Suprapubic skin (tissue), 4 donors: ENCODE measurements around the gene KLRC1. TPM values are rescaled to one million over a fixed set of nuclear protein-coding genes. Genes with fewer than 3 reads are reported as not detected.
"Not testable (repeated sequence)": the region's sequence is repeated elsewhere in the genome, so short reads cannot be mapped to it uniquely, and the experiment has no call there.

Source experiments
- DNase-seq, 2 donors: peaks; one replicate each; pipeline ENCODE4 v3.0.0-alpha.2; 2019; ENCODE audit warnings: low spot score in 2 of 2
- H3K27ac ChIP-seq: fragments of 200-600 bp; sonication (generic); one replicate; pipeline ENCODE4 v1.5.1; 2019
- H3K27me3 ChIP-seq: fragments of 200-600 bp; sonication (generic); one replicate; pipeline ENCODE4 v1.5.1; 2019
- H3K36me3 ChIP-seq: fragments of 200-600 bp; sonication (generic); one replicate; pipeline ENCODE4 v1.5.1; 2019
- H3K4me1 ChIP-seq: fragments of 200-600 bp; sonication (generic); one replicate; pipeline ENCODE4 v1.5.1; 2019
- H3K4me3 ChIP-seq: fragments of 200-600 bp; sonication (generic); one replicate; pipeline ENCODE4 v1.5.1; 2019; ENCODE audit warnings: mild to moderate bottlenecking
- H3K9me3 ChIP-seq: fragments of 200-600 bp; sonication (generic); one replicate; pipeline ENCODE4 v1.5.1; 2019
- EP300 ChIP-seq: sonication (generic); formaldehyde crosslinking; IDR thresholded peaks from one replicate; pipeline ENCODE4 v1.6.1; 2017; ENCODE audit warnings: antibody characterized with exemption
- POLR2A ChIP-seq, 2 donors: fragments of 450-650 bp; IDR thresholded peaks; one replicate each; pipeline ENCODE4 v1.6.1; 2017; ENCODE audit warnings: antibody characterized with exemption in 2 of 2, mild to moderate bottlenecking in 2 of 2, moderate library complexity in 2 of 2
- POLR2AphosphoS5 ChIP-seq, 3 donors: sonication (generic); formaldehyde crosslinking; IDR thresholded peaks; one replicate each; pipeline ENCODE4 v1.6.1; 2017; ENCODE audit warnings: antibody characterized with exemption in 3 of 3
- WGBS: methylation state at CpG from one replicate; pipeline ENCODE4 v1.1.5; 2018; 5-methylcytosine and 5-hydroxymethylcytosine counted together
- total RNA-seq, 4 donors: library from RNA; depleted of rRNA; stranded (reverse); fragments of >200 nt; gene quantifications; one replicate each; pipeline ENCODE4 v1.1.0, GENCODE V29; 2016
- TF ChIP-seq, protein P1 (sequence below), 2 donors: fragments of 200-600 bp in 1 of 2; fragments of 450-650 bp in 1 of 2; sonication (generic) in 1 of 2; IDR thresholded peaks; one replicate each; pipeline ENCODE4 v1.5.1; 2016 to 2019; ENCODE audit warnings: antibody characterized with exemption in 2 of 2, mild to moderate bottlenecking in 1 of 2, moderate library complexity in 1 of 2

Gene KLRC1
- not detected for total RNA-seq

DNA sequence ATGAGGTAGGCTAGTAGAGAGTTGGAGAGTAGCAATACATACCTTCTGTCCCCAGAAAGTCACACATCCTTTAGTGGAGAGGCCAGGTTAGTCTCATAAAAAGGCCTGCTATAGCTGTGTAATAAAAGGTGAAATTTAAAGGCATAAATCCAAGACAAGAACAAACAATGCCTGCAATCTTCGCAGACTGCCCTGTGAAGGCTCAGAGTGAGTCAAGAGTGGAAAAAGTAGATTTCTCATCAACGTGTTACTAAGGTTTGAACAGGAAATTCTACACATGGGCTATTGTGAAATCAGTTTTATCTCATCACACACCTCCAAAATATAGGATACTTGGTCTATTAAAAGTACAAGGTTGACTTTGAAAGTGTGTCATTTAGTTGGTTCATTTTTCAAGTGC, at the start of gene KLRC1:
TSS of gene KLRC1 (minus strand) at position 222 of the 400 bp plus-strand sequence. CDS start 2,221 bp downstream, outside the sequence.
- peaks cover 16% of the 10 kb centered on the region for H3K9me3 ChIP-seq
- 54% methylated on average over 2 of the region's 2 CpGs for WGBS
- TF ChIP-seq POLR2AphosphoS5 (IDR thresholded peaks at IDR 0.05) (no peak), EP300 (no peak), POLR2A (IDR thresholded peaks at IDR 0.05) (no peak)
- TF ChIP-seq, protein P1, sequence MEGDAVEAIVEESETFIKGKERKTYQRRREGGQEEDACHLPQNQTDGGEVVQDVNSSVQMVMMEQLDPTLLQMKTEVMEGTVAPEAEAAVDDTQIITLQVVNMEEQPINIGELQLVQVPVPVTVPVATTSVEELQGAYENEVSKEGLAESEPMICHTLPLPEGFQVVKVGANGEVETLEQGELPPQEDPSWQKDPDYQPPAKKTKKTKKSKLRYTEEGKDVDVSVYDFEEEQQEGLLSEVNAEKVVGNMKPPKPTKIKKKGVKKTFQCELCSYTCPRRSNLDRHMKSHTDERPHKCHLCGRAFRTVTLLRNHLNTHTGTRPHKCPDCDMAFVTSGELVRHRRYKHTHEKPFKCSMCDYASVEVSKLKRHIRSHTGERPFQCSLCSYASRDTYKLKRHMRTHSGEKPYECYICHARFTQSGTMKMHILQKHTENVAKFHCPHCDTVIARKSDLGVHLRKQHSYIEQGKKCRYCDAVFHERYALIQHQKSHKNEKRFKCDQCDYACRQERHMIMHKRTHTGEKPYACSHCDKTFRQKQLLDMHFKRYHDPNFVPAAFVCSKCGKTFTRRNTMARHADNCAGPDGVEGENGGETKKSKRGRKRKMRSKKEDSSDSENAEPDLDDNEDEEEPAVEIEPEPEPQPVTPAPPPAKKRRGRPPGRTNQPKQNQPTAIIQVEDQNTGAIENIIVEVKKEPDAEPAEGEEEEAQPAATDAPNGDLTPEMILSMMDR (IDR thresholded peaks at IDR 0.05), result no peak
- H3K27me3 ChIP-seq, result no peaks in the 10 kb centered on the region
- H3K4me3 ChIP-seq, result no peak within 1 kb of the TSS
- no peaks in the 10 kb centered on the region for H3K4me1 ChIP-seq
- no peak for DNase-seq
- H3K36me3 ChIP-seq, result no peaks in the 10 kb centered on the region
- no peak within 1 kb of the TSS for H3K27ac ChIP-seq

DNA sequence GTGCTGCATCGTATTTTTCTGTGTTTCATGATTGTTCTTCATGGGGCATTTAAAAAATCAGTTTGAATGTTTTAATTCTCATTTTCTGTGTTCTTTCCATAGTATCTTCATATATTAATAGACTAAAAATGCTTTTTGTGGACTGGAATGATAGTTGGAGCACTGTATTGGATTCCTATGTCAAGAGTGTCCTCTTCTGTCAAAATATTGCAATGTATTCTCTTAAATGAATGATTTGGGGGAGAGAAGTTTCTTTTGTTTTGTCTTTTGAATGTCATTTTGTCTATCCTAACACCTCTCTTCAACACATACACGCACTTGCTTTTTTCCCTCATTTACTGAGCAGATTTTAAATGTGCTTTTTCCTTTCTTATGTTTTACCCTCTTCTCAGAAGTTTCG, 47.9 kb upstream of the KLRC1 start:
- DNase-seq, result no peak
- WGBS, result 47% methylated on average over 3 of the region's 3 CpGs
- no peaks in the 10 kb centered on the region for H3K9me3 ChIP-seq

DNA sequence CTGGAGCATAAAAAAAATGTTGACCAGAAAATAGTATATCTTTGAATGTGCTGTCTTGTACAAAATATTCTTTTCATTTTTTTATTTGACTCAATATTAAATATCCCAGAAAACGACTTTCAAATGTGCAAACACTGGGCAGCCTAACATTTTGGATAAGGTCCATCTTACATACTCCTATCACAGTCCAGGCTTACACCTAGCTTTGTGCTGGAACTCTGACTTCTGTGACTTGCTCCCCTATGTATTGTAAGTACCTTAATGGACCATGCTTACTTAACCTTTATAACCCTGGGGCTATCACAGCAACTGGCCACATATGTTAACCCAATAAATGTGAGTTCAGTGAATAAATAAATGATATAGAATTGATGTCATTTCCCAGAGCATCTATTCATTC, 44.9 kb upstream of the KLRC1 start:
- Histone ChIP-seq H3K9me3 (no peaks in the 10 kb centered on the region), H3K4me3 (no peak overlapping the region), H3K27me3 (no peaks in the 10 kb centered on the region), H3K36me3 (no peaks in the 10 kb centered on the region), H3K4me1 (no peaks in the 10 kb centered on the region), H3K27ac (no peak overlapping the region)
- no peak for DNase-seq
- TF ChIP-seq EP300, result no peak
- TF ChIP-seq, protein P1 (IDR thresholded peaks at IDR 0.05), result no peak
- no peak for TF ChIP-seq POLR2AphosphoS5 (IDR thresholded peaks at IDR 0.05)
- no peak for TF ChIP-seq POLR2A (IDR thresholded peaks at IDR 0.05)
- WGBS, result 36% methylated on average over 1 of the region's 1 CpG

More for the DNA sequence above, 47.9 kb upstream of the KLRC1 start:
- H3K27ac ChIP-seq, result no peak overlapping the region
- no peaks in the 10 kb centered on the region for H3K27me3 ChIP-seq
- H3K4me3 ChIP-seq, result no peak overlapping the region
- no peaks in the 10 kb centered on the region for H3K36me3 ChIP-seq
- H3K4me1 ChIP-seq, result no peaks in the 10 kb centered on the region
- TF ChIP-seq POLR2AphosphoS5 (IDR thresholded peaks at IDR 0.05), result no peak
- TF ChIP-seq, protein P1 (IDR thresholded peaks at IDR 0.05), result no peak
- TF ChIP-seq POLR2A (IDR thresholded peaks at IDR 0.05), result no peak
- no peak for TF ChIP-seq EP300

DNA sequence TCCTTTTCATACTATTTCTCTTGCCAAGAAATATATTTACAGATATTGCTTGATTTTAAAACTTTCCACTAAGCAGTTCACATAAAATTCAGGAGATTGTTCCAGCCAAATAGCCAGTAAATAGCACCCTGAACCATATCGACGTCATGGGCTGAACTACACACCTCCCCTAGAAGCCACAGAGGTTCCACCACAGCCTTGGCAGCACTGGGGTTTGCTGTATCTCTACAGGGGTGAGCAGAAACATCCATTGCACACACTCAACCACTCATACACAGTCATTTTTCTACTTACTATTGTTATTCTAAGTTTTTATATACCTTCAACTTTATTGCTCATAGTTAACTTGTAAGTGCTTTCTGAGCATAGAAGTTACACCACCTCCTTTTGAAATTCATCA, 44.4 kb upstream of the KLRC1 start:
- no peaks in the 10 kb centered on the region for H3K9me3 ChIP-seq

DNA sequence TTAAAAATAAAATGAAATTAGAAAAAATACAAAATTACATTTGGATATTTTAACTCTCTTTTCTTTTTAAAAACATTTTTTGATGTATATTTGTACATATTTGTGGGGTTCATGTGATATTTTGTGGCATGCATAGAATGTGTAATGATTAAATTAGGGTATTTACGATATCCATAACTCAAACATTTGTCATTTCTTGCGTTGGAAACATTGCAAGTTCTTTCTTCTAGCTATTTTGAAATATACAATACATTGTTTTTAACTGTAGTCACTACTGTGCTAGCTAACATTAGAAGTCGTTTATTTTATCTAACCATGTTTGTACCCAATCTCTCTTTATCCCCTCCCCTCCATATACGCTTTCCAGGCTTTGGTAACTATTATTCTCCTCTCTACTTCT, 38.6 kb upstream of the KLRC1 start:
- no peaks in the 10 kb centered on the region for H3K4me1 ChIP-seq
- 72% methylated on average over 4 of the region's 4 CpGs for WGBS
- no peak overlapping the region for H3K4me3 ChIP-seq

More for the DNA sequence above, 44.4 kb upstream of the KLRC1 start:
- DNase-seq, result no peak
- 55% methylated on average over 2 of the region's 2 CpGs for WGBS
- Histone ChIP-seq H3K4me1 (no peaks in the 10 kb centered on the region), H3K36me3 (no peaks in the 10 kb centered on the region), H3K4me3 (no peak overlapping the region), H3K27me3 (no peaks in the 10 kb centered on the region), H3K27ac (no peak overlapping the region)
- TF ChIP-seq, protein P1 (IDR thresholded peaks at IDR 0.05), result no peak
- TF ChIP-seq POLR2A (IDR thresholded peaks at IDR 0.05) (no peak), EP300 (no peak), POLR2AphosphoS5 (IDR thresholded peaks at IDR 0.05) (no peak)

DNA sequence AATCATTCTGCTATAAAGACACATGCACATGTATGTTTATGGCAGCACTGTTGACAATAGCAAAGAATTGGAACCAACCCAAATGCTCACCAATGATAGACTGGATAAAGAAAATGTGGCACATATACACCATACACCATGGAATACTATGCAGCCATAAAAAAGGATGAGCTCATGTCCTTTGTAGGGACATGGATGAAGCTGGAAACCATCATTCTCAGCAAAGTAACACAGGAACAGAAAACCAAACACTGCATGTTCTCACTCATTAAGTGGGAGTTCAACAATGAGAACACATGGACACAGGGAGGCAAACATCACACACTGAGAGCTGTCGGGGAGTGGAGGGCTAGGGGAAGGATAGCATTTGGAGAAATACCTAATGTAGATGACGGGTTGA, 34.2 kb upstream of the KLRC1 start:
- WGBS, result 73% methylated on average over 2 of the region's 2 CpGs

More for the DNA sequence above, 38.6 kb upstream of the KLRC1 start:
- DNase-seq, result no peak
- H3K9me3 ChIP-seq, result no peaks in the 10 kb centered on the region
- H3K27me3 ChIP-seq, result no peaks in the 10 kb centered on the region
- H3K36me3 ChIP-seq, result no peaks in the 10 kb centered on the region
- H3K27ac ChIP-seq, result no peak overlapping the region
- TF ChIP-seq POLR2AphosphoS5 (IDR thresholded peaks at IDR 0.05) (no peak), POLR2A (IDR thresholded peaks at IDR 0.05) (no peak), EP300 (no peak)
- TF ChIP-seq, protein P1 (IDR thresholded peaks at IDR 0.05), result no peak

DNA sequence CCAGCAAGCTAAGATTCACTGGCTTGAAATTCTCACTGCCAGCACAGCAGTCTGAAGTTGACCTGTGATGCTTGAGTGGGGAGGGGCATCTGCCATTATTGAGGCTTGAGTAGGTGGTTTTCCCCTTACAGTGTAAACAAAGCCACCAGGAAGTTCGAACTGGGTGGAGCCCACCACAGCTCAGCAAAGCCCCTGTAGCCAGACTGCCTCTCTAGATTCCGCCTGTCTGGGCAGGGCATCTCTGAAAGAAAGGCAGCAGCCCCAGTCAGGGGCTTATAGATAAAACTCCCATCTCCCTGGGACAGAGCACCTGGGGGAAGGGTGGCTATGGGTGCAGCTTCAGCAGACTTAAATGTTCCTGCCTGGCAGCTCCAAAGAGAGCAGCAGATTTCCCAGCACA, 28.7 kb upstream of the KLRC1 start:
- not testable (repeated sequence) for DNase-seq, H3K4me1 ChIP-seq, H3K36me3 ChIP-seq, H3K27me3 ChIP-seq, H3K9me3 ChIP-seq, H3K27ac ChIP-seq, H3K4me3 ChIP-seq
- WGBS, result 57% methylated on average over 1 of the region's 2 CpGs

More for the DNA sequence above, 34.2 kb upstream of the KLRC1 start:
- H3K4me1 ChIP-seq, H3K36me3 ChIP-seq, H3K9me3 ChIP-seq, DNase-seq, H3K27ac ChIP-seq, H3K4me3 ChIP-seq, H3K27me3 ChIP-seq: not testable (repeated sequence)

DNA sequence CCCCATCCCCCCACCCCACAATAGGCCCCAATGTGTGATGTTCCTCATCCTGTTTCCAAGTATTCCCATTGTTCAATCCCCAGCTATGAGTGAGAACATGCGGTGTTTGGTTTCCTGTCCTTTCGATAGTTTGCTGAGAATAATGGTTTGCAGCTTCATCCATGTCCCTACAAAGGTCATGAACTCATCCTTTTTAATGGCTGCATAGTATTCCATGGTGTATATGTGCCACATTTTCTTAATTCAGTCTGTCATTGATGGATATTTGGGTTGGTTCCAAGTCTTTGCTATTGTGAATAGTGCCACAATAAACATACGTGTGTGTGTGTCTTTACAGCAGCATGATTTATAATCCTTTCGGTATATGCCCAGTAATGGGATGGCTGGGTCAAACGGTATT, 19.6 kb upstream of the KLRC1 start:
- H3K36me3 ChIP-seq, DNase-seq, H3K4me1 ChIP-seq, H3K27ac ChIP-seq, H3K4me3 ChIP-seq, H3K9me3 ChIP-seq, H3K27me3 ChIP-seq: not testable (repeated sequence)
- WGBS, result 89% methylated on average over 5 of the region's 5 CpGs
